Fibroblast of pulmonary artery (primary cell): ENCODE data around the gene RPS19BP1.
"Not testable (repeated sequence)": the region's sequence is repeated elsewhere in the genome, so short reads cannot be mapped to it uniquely, and the experiment has no call there.

Source experiments
- DNase-seq: peaks from one replicate; pipeline ENCODE4 v3.0.0-alpha.2; 2010; ENCODE audit warnings: low read depth
- H3K4me3 ChIP-seq: replicated peaks from 2 replicates; pipeline ENCODE4 v1.5.1; 2011; ENCODE audit warnings: low read depth, mild to moderate bottlenecking, control low read depth, low read length, moderate library complexity
- CTCF ChIP-seq: IDR thresholded peaks from 2 replicates; pipeline ENCODE4 v1.5.1; 2011; ENCODE audit warnings: mild to moderate bottlenecking, control low read depth, low read length, inconsistent platforms; ENCODE audit errors: missing control alignments

Gene RPS19BP1

GRCh38 chr22:39524089-39524752, 8.3 kb downstream of the RPS19BP1 start:
- TF ChIP-seq CTCF: no peak
- no peak for DNase-seq
- peak overlapping the region; percentile 14 for H3K4me3 ChIP-seq

- TF ChIP-seq CTCF: no peak
- DNase-seq: peak; percentile 71
- H3K4me3 ChIP-seq: peak overlapping the region; percentile 97
These were observed 9.8 kb downstream of the RPS19BP1 start for GRCh38 chr22:39522567-39523300.

- peak overlapping the region; percentile 97 for H3K4me3 ChIP-seq
- not testable (repeated sequence) for DNase-seq
These were observed 10.5 kb downstream of the RPS19BP1 start for GRCh38 chr22:39522091-39522490.

GRCh38 chr22:39521106-39521885, 11.3 kb downstream of the RPS19BP1 start:
- peak overlapping the region; percentile 97 for H3K4me3 ChIP-seq
- DNase-seq: peak; percentile 84

- DNase-seq: peak; percentile 100
- peak within 1 kb of the TSS; percentile 97 for H3K4me3 ChIP-seq
- TF ChIP-seq CTCF: no peak
These were observed 12.1 kb downstream of the RPS19BP1 start, which contains the start of gene ATF4 for GRCh38 chr22:39520226-39521105. Gene ATF4, plus strand, starts transcription at chr22:39520562. Its CDS starts 884 bp downstream, at chr22:39521446.

- H3K4me3 ChIP-seq: peak overlapping the region; percentile 97
- DNase-seq: no peak
These were observed 12.8 kb downstream of the RPS19BP1 start for GRCh38 chr22:39519681-39520225.

More at GRCh38 chr22:39519681-39520225, 12.8 kb downstream of the RPS19BP1 start:
- TF ChIP-seq CTCF: peak; percentile 15
